Measurements from ENCODE around the gene LHFPL6.

The LHFPL6 gene

DNA sequence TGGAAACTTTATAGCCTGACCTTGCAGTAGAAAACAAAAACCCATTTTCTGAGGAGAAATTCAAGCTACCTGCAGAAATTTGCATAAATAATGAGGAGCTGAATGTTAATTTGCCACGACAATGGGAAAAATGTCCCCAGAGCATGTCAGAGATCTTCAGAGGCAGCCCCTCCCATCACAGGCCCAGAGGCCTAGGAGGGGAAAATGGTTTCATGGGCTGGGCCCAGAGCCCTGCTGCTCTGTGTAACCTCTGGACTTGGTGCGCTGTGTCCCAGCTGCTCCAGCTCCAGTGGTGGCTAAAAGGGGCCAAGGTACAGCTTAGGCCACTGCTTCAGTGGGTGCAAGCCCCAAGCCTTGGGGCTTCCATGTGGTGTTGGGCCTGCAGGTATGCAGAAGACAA, 306.8 kb downstream of the LHFPL6 start:
- DNase-seq, result no peak
